ENCODE data around the gene PRPF8. TPM values are rescaled to one million over a fixed set of nuclear protein-coding genes. Genes with fewer than 3 reads are reported as not detected.

Gene PRPF8
- total and polyA plus RNA-seq, 2 of the 13 experiments (the other 11 are each of a cell fraction or from before 2014, with no cell fraction given) = 112 to 179 TPM

GRCh38 chr17:1627982-1628855 lies 56.4 kb downstream of the PRPF8 start, which contains the start of gene SLC43A2 (continued):
- TF ChIP-seq ZNF772 (CRISPR knock-in tag; IDR thresholded peaks at IDR 0.05) = no peak; the same call in 1 of the 2 replicates
- TF ChIP-seq ZNF224 (CRISPR knock-in tag; IDR thresholded peaks at IDR 0.05) = no peak
- no peak for TF ChIP-seq NFE2L2 (IDR thresholded peaks at IDR 0.05; ENCODE audit: low read length)
- TF ChIP-seq ZNF367 (CRISPR knock-in tag; IDR thresholded peaks at IDR 0.05; ENCODE audit: borderline replicate concordance) = no peak
- no peak for TF ChIP-seq ZNF207 (IDR thresholded peaks at IDR 0.05; ENCODE audit: borderline replicate concordance)
- peak; percentile 20 for TF ChIP-seq HNRNPLL (IDR thresholded peaks at IDR 0.05; ENCODE audit: low read depth, low read length, poor library complexity, severe bottlenecking)
- TF ChIP-seq ZBTB25 (CRISPR knock-in tag; IDR thresholded peaks at IDR 0.05) = no peak
- TF ChIP-seq ZNF225 (CRISPR knock-in tag; IDR thresholded peaks at IDR 0.05) = no peak; the same call in 1 of the 2 replicates
- TF ChIP-seq ZNF749 (CRISPR knock-in tag; IDR thresholded peaks at IDR 0.05; ENCODE audit: borderline replicate concordance) = no peak; the same call in 1 of the 2 replicates
- TF ChIP-seq SETDB1 (CRISPR knock-in tag; IDR thresholded peaks at IDR 0.05; ENCODE audit: borderline replicate concordance) = no peak
- no peak for TF ChIP-seq SMAD9 (CRISPR knock-in tag; IDR thresholded peaks at IDR 0.05)
- no peak for TF ChIP-seq BATF2 (CRISPR knock-in tag; IDR thresholded peaks at IDR 0.05)
- no peak for TF ChIP-seq ZNF574 (CRISPR knock-in tag; IDR thresholded peaks at IDR 0.05)
- no peak for TF ChIP-seq FOXJ3 (CRISPR knock-in tag; IDR thresholded peaks at IDR 0.05; ENCODE audit: borderline replicate concordance)
- no peak for TF ChIP-seq RARG (CRISPR knock-in tag; IDR thresholded peaks at IDR 0.05; ENCODE audit: low read depth)
- TF ChIP-seq ZNF17 (CRISPR knock-in tag; IDR thresholded peaks at IDR 0.05) = no peak
- 0 out of 2 replicates have a peak, but pooled peaks have one; percentile 44 for TF ChIP-seq CHCHD3 (CRISPR knock-in tag; IDR thresholded peaks at IDR 0.05)
- TF ChIP-seq GATAD2A (CRISPR knock-in tag; IDR thresholded peaks at IDR 0.05) = no peak
- TF ChIP-seq ZSCAN20 (CRISPR knock-in tag; IDR thresholded peaks at IDR 0.05; ENCODE audit: borderline replicate concordance) = no peak
- no peak for TF ChIP-seq ZNF850 (CRISPR knock-in tag; conservative IDR thresholded peaks at IDR 0.05)
- TF ChIP-seq SAFB2 (CRISPR knock-in tag; IDR thresholded peaks at IDR 0.05; ENCODE audit: borderline replicate concordance, low read depth) = no peak
- TF ChIP-seq POGZ (CRISPR knock-in tag; IDR thresholded peaks at IDR 0.05) = no peak
- TF ChIP-seq NFATC3 (CRISPR knock-in tag; IDR thresholded peaks at IDR 0.05) = 0 out of 2 replicates have a peak, but pooled peaks have one; percentile 24
- no peak for TF ChIP-seq ONECUT2 (CRISPR knock-in tag; IDR thresholded peaks at IDR 0.05)
- no peak for TF ChIP-seq CENPT (CRISPR knock-in tag; IDR thresholded peaks at IDR 0.05; ENCODE audit: low read depth)
- TF ChIP-seq GATA4 (IDR thresholded peaks at IDR 0.05; ENCODE audit: borderline replicate concordance, low read depth) = no peak
- TF ChIP-seq IRX3 (CRISPR knock-in tag; IDR thresholded peaks at IDR 0.05; ENCODE audit: borderline replicate concordance, low read depth) = no peak
